Neural cell (in vitro differentiated cells): ENCODE results near the gene BTD. TPM values are rescaled to one million over a fixed set of nuclear protein-coding genes. Genes with fewer than 3 reads are reported as not detected.

Experiments used
- H2AFZ ChIP-seq: fragments of 200-600, 300-800 bp; sonication (generic), shearing (Covaris generic); 2 replicates; pipeline ENCODE4 v1.6.0; 2014; ENCODE audit warnings: low read depth, mild to moderate bottlenecking, antibody characterized with exemption, low read length, moderate library complexity
- H3F3A ChIP-seq: fragments of 200-600 bp; shearing (Covaris generic); 2 replicates; pipeline ENCODE4 v1.6.1; 2016; ENCODE audit warnings: mild to moderate bottlenecking, moderate library complexity, mixed read lengths, antibody characterized with exemption, low read length; ENCODE audit not compliant: insufficient read depth, poor library complexity, severe bottlenecking
- H3K27ac ChIP-seq: fragments of 200-600, 300-800 bp; sonication (generic), shearing (Covaris generic); 2 replicates; pipeline ENCODE4 v1.5.1; 2014; ENCODE audit warnings: mild to moderate bottlenecking, low read length, moderate library complexity
- H3K27me3 ChIP-seq: fragments of 300-800, 200-600 bp; sonication (generic), shearing (Covaris generic); 2 replicates; pipeline ENCODE4 v1.6.0; 2014; ENCODE audit warnings: mild to moderate bottlenecking, low read depth, low read length, moderate library complexity; ENCODE audit not compliant: insufficient read depth
- H3K36me3 ChIP-seq: fragments of 300-800, 200-600 bp; sonication (generic), shearing (Covaris generic); 2 replicates; pipeline ENCODE4 v1.5.1; 2014; ENCODE audit warnings: mild to moderate bottlenecking, antibody characterized with exemption, low read length, moderate library complexity; ENCODE audit not compliant: insufficient read depth
- H3K4me2 ChIP-seq: fragments of 300-800, 200-600 bp; sonication (generic), shearing (Covaris generic); 2 replicates; pipeline ENCODE4 v1.6.0; 2014; ENCODE audit warnings: mild to moderate bottlenecking, low read length
- H3K4me3 ChIP-seq: fragments of 300-800, 200-600 bp; sonication (generic), shearing (Covaris generic); 2 replicates; pipeline ENCODE4 v1.5.1; 2014; ENCODE audit warnings: mild to moderate bottlenecking, low read length, moderate library complexity
- H3K79me2 ChIP-seq: fragments of 200-600 bp; shearing (Covaris generic); replicated peaks from 2 replicates; pipeline ENCODE4 v1.6.0; 2014; ENCODE audit warnings: mild to moderate bottlenecking, low read length, moderate library complexity; ENCODE audit not compliant: insufficient read depth
- H3K9ac ChIP-seq: fragments of 300-800, 200-600 bp; sonication (generic), shearing (Covaris generic); 2 replicates; pipeline ENCODE4 v1.6.1; 2016; ENCODE audit warnings: mild to moderate bottlenecking, low read length, mixed read lengths
- H3K9me2 ChIP-seq: fragments of 200-600 bp; shearing (Covaris generic); 2 replicates; pipeline ENCODE4 v1.6.1; 2016; ENCODE audit warnings: mild to moderate bottlenecking, low read length, mixed read lengths; ENCODE audit not compliant: insufficient read depth
- H3K9me3 ChIP-seq: fragments of 200-600, 300-800 bp; sonication (generic), shearing (Covaris generic); 2 replicates; pipeline ENCODE4 v1.6.1; 2016; ENCODE audit warnings: mild to moderate bottlenecking, mixed run types, low read length, moderate library complexity, mixed read lengths
- H4K20me1 ChIP-seq: fragments of 200-600 bp; shearing (Covaris generic); 2 replicates; pipeline ENCODE4 v1.6.1; 2016; ENCODE audit warnings: mild to moderate bottlenecking, mixed run types; ENCODE audit not compliant: insufficient read depth
- CTCF ChIP-seq: fragments of 450-650 bp; IDR thresholded peaks from 2 replicates; pipeline ENCODE4 v1.5.1; 2014; ENCODE audit warnings: antibody characterized with exemption, mild to moderate bottlenecking, moderate library complexity; ENCODE audit not compliant: poor library complexity, severe bottlenecking
- EP300 ChIP-seq: fragments of 450-650 bp; conservative IDR thresholded peaks from 2 replicates; pipeline ENCODE4 v1.6.1; 2014; ENCODE audit warnings: antibody characterized with exemption, mild to moderate bottlenecking, moderate library complexity; ENCODE audit not compliant: poor library complexity, severe bottlenecking
- EZH2 ChIP-seq: fragments of 200-600, 300-800 bp; shearing (Covaris generic), sonication (generic); IDR thresholded peaks from 2 replicates; pipeline ENCODE4 v1.6.1; 2014; ENCODE audit warnings: antibody characterized with exemption, low read length, borderline replicate concordance, mild to moderate bottlenecking; ENCODE audit not compliant: insufficient read depth, poor library complexity, severe bottlenecking
- MXI1 ChIP-seq: fragments of 450-650 bp; conservative IDR thresholded peaks from 2 replicates; pipeline ENCODE4 v1.6.1; 2014; ENCODE audit warnings: antibody characterized with exemption, mild to moderate bottlenecking; ENCODE audit not compliant: poor library complexity, severe bottlenecking
- POLR2AphosphoS5 ChIP-seq: IDR thresholded peaks from 2 replicates; pipeline ENCODE4 v1.6.1; 2012
- RAD21 ChIP-seq: fragments of 450-650 bp; conservative IDR thresholded peaks from 2 replicates; pipeline ENCODE4 v1.6.1; 2014; ENCODE audit warnings: antibody characterized with exemption, mild to moderate bottlenecking, moderate library complexity
- SMC3 ChIP-seq: fragments of 450-650 bp; conservative IDR thresholded peaks from 2 replicates; pipeline ENCODE4 v1.6.1; 2014; ENCODE audit warnings: antibody characterized with exemption, mild to moderate bottlenecking, moderate library complexity; ENCODE audit not compliant: poor library complexity
- TAF1 ChIP-seq: IDR thresholded peaks from 2 replicates; pipeline ENCODE4 v1.6.1; 2012; ENCODE audit warnings: low read depth
- polyA plus RNA-seq: library from polyadenylated mRNA; depleted of rRNA; stranded (reverse); fragments of >200 nt; gene quantifications from 2 replicates; pipeline ENCODE4 v1.2.3, GENCODE V29; 2014
- TF ChIP-seq, protein P1 (sequence below): IDR thresholded peaks from 2 replicates; pipeline ENCODE4 v1.6.1; 2012; ENCODE audit warnings: borderline replicate concordance

BTD gene
- polyA plus RNA-seq, 1 donor from 2014 or later = 4.6 TPM

DNA sequence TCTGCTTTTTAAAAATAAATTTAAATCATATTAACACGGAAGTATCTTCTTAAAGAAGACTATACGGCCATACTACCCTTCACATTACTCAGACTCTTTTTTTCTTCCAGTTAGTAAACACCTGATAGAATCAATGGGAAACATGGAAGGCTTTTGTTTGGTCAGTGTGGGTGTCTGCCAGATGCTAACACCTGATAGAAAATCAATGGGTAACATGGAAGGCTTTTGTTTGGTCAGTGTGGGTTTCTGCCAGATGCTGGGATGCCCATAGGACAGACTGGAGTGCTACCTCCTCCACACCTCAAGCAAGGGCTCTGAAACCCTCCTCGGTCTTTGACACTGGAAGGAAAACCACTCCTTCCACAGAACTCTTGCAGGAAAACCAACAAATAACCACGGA is 29.4 kb upstream of the BTD start:
- Histone ChIP-seq H3K9me3 (no peaks in the 10 kb centered on the region), H3K4me2 (no peak overlapping the region), H2AFZ (no peak overlapping the region), H3K9ac (no peak overlapping the region), H3F3A (no peaks in the 10 kb centered on the region), H4K20me1 (no peaks in the 10 kb centered on the region), H3K27ac (no peak overlapping the region), H3K36me3 (no peaks in the 10 kb centered on the region), H3K79me2 (no peaks in the 10 kb centered on the region), H3K4me3 (no peak overlapping the region), H3K27me3 (no peaks in the 10 kb centered on the region), H3K9me2 (no peaks in the 10 kb centered on the region)
- TF ChIP-seq MXI1 (no peak), RAD21 (no peak), TAF1 (no peak)
- TF ChIP-seq, protein P1, sequence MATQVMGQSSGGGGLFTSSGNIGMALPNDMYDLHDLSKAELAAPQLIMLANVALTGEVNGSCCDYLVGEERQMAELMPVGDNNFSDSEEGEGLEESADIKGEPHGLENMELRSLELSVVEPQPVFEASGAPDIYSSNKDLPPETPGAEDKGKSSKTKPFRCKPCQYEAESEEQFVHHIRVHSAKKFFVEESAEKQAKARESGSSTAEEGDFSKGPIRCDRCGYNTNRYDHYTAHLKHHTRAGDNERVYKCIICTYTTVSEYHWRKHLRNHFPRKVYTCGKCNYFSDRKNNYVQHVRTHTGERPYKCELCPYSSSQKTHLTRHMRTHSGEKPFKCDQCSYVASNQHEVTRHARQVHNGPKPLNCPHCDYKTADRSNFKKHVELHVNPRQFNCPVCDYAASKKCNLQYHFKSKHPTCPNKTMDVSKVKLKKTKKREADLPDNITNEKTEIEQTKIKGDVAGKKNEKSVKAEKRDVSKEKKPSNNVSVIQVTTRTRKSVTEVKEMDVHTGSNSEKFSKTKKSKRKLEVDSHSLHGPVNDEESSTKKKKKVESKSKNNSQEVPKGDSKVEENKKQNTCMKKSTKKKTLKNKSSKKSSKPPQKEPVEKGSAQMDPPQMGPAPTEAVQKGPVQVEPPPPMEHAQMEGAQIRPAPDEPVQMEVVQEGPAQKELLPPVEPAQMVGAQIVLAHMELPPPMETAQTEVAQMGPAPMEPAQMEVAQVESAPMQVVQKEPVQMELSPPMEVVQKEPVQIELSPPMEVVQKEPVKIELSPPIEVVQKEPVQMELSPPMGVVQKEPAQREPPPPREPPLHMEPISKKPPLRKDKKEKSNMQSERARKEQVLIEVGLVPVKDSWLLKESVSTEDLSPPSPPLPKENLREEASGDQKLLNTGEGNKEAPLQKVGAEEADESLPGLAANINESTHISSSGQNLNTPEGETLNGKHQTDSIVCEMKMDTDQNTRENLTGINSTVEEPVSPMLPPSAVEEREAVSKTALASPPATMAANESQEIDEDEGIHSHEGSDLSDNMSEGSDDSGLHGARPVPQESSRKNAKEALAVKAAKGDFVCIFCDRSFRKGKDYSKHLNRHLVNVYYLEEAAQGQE = no peak

- Histone ChIP-seq H3K27ac (no peak overlapping the region), H3K9me2 (no peaks in the 10 kb centered on the region), H3K79me2 (no peaks in the 10 kb centered on the region), H3K4me3 (no peak overlapping the region), H2AFZ (no peak overlapping the region), H3K27me3 (no peaks in the 10 kb centered on the region), H4K20me1 (no peaks in the 10 kb centered on the region), H3K9ac (no peak overlapping the region), H3K36me3 (peaks cover 4% of the 10 kb centered on the region), H3K4me2 (no peak overlapping the region), H3K9me3 (no peaks in the 10 kb centered on the region), H3F3A (no peaks in the 10 kb centered on the region)
- TF ChIP-seq EZH2 (no peak), MXI1 (no peak), EP300 (no peak), SMC3 (no peak), TAF1 (no peak), CTCF (no peak), RAD21 (no peak), POLR2AphosphoS5 (no peak)
- TF ChIP-seq, protein P1 = no peak
Observed at GRCh38 chr3:15575446-15575845, 26.1 kb upstream of the BTD start.
